HepG2 (cell line): ENCODE results near the gene ELFN1. TPM values are rescaled to one million over a fixed set of nuclear protein-coding genes. Genes with fewer than 3 reads are reported as not detected.

ENCODE experiments used
- ATAC-seq: fragments of 200-7000 bp; cut with Tn5 transposase; 3 replicates; pipeline ENCODE4 v1.9.1; 2020; ENCODE audit warnings: mild to moderate bottlenecking, moderate library complexity
- BruUV-seq: library from RNA; stranded (reverse); fragments of 400-500 nt; replicated peaks from 2 replicates; lab custom pipeline; 2021; lab: Mats Ljungman, UMichigan
- CTCF ChIA-PET: fragments of 300-600 bp; formaldehyde crosslinking; extraction: SDS; loops from one replicate; lab custom pipeline; 2021; ENCODE audit warnings: low total read pairs, inconsistent platforms, low intra/inter-chr PET ratio; lab: Yijun Ruan, JAX
- POLR2A ChIA-PET: fragments of 350-600 bp; sonication (Branson Sonifier 250); formaldehyde crosslinking; loops from one replicate; lab custom pipeline; 2020; ENCODE audit warnings: antibody characterized with exemption, inconsistent platforms; lab: Yijun Ruan, JAX
- DNase-seq: peaks from one replicate; pipeline ENCODE4 v3.0.0-alpha.2; 2015; ENCODE audit warnings: low spot score
- FAIRE-seq: peaks from 3 replicates; lab custom pipeline; 2011; peaks lifted over from hg19 to GRCh38; lab: Jason Lieb, UNC
- H2AFZ ChIP-seq: one replicate; pipeline ENCODE4 v1.6.1; 2011; ENCODE audit warnings: low read length, inconsistent platforms
- H3K27ac ChIP-seq: fragments of 300-600 bp; 3 replicates; pipeline ENCODE4 v1.8.0; 2011; ENCODE audit warnings: mixed run types, mild to moderate bottlenecking, mixed read lengths, low read length, inconsistent platforms; ENCODE audit not compliant: insufficient read depth; ENCODE audit errors: extremely low read length
- H3K27me3 ChIP-seq, 2 experiments: fragments of 200-600 bp in 1 of 2; 2 replicates in 1 of 2; 3 replicates in 1 of 2; pipeline versions ENCODE4 v1.6.0 to v1.8.0; 2011; ENCODE audit warnings: low read length in 2 of 2, mild to moderate bottlenecking in 2 of 2, moderate library complexity in 2 of 2, inconsistent platforms in 1 of 2; ENCODE audit not compliant: insufficient read depth in 2 of 2, control insufficient read depth in 1 of 2
- H3K36me3 ChIP-seq, 2 experiments: fragments of 200-600 bp in 1 of 2; replicated peaks in 1 of 2; 2 replicates in 1 of 2; 3 replicates in 1 of 2; pipeline versions ENCODE4 v1.5.1 to v1.8.0; 2011; ENCODE audit warnings: low read length in 2 of 2, inconsistent platforms in 1 of 2; ENCODE audit not compliant: insufficient read depth in 2 of 2, control insufficient read depth in 1 of 2
- H3K4me1 ChIP-seq: 2 replicates; pipeline ENCODE4 v1.5.1; 2012; ENCODE audit warnings: low read length, inconsistent platforms; ENCODE audit not compliant: insufficient read depth
- H3K4me2 ChIP-seq: 2 replicates; pipeline ENCODE4 v1.6.0; 2011; ENCODE audit warnings: low read depth, low read length, inconsistent platforms
- H3K4me3 ChIP-seq, 3 experiments: fragments of 200-600 bp in 1 of 3; sonication (generic), shearing (Covaris generic) in 1 of 3; replicated peaks in 1 of 3; 2 replicates each; pipeline ENCODE4 v1.5.1; 2011 to 2016; ENCODE audit warnings: low read length in 3 of 3, inconsistent platforms in 2 of 3, low read depth in 2 of 3, mild to moderate bottlenecking in 2 of 3, control low read depth in 1 of 3, mixed read lengths in 1 of 3; ENCODE audit not compliant: insufficient read depth in 1 of 3
- H3K79me2 ChIP-seq: one replicate; pipeline ENCODE4 v1.6.1; 2011; ENCODE audit warnings: low read length, inconsistent platforms; ENCODE audit not compliant: insufficient read depth
- H3K9ac ChIP-seq: 2 replicates; pipeline ENCODE4 v1.6.0; 2011; ENCODE audit warnings: mild to moderate bottlenecking, low read depth, low read length, inconsistent platforms; ENCODE audit not compliant: insufficient read depth
- H3K9me3 ChIP-seq: 2 replicates; pipeline ENCODE4 v1.5.1; 2012; ENCODE audit warnings: mild to moderate bottlenecking, low read length
- H4K20me1 ChIP-seq: 2 replicates; pipeline ENCODE4 v1.6.0; 2011; ENCODE audit warnings: inconsistent platforms, mild to moderate bottlenecking, low read length, moderate library complexity; ENCODE audit not compliant: insufficient read depth
- HNRNPK ChIP-seq: fragments of 200-400 bp; formaldehyde crosslinking; IDR thresholded peaks from 2 replicates; pipeline ENCODE4 v1.6.1; 2018; ENCODE audit warnings: low read length, low read depth, moderate library complexity, mild to moderate bottlenecking; ENCODE audit not compliant: poor library complexity, severe bottlenecking
- NCOR1 ChIP-seq: fragments of 200-600 bp; sonication (generic); IDR thresholded peaks from 2 replicates; pipeline ENCODE4 v1.7.0; 2017; ENCODE audit warnings: antibody characterized with exemption, low read length, borderline replicate concordance
- RFXAP ChIP-seq: sonication (generic); formaldehyde crosslinking; IDR thresholded peaks from 2 replicates; pipeline ENCODE4 v1.4.0; 2020; ENCODE audit warnings: missing genetic modification reagents, borderline replicate concordance
- SALL1 ChIP-seq: sonication (generic); formaldehyde crosslinking; IDR thresholded peaks from 2 replicates; pipeline ENCODE4 v1.8.0; 2022; ENCODE audit warnings: mild to moderate bottlenecking, missing genetic modification reagents
- STAG1 ChIP-seq: sonication (generic); formaldehyde crosslinking; IDR thresholded peaks from 2 replicates; pipeline ENCODE4 v1.4.0; 2020; ENCODE audit warnings: missing genetic modification reagents
- ZBTB7B ChIP-seq: sonication (generic); formaldehyde crosslinking; IDR thresholded peaks from 2 replicates; pipeline ENCODE4 v1.4.0; 2020; ENCODE audit warnings: missing genetic modification reagents
- ZNF337 ChIP-seq: sonication (generic); formaldehyde crosslinking; IDR thresholded peaks from 2 replicates; pipeline ENCODE4 v1.5.1; 2020; ENCODE audit warnings: missing genetic modification reagents, low read depth, mild to moderate bottlenecking, borderline replicate concordance
- ZNF567 ChIP-seq: sonication (generic); formaldehyde crosslinking; IDR thresholded peaks from 2 replicates; pipeline ENCODE4 v1.8.1; 2023; ENCODE audit warnings: mild to moderate bottlenecking, missing genetic modification reagents, borderline replicate concordance
- ZNF747 ChIP-seq: sonication (generic); formaldehyde crosslinking; IDR thresholded peaks from 2 replicates; pipeline ENCODE4 v1.8.1; 2023; ENCODE audit warnings: missing genetic modification reagents, mild to moderate bottlenecking, borderline replicate concordance
- ZNF790 ChIP-seq: sonication (generic); formaldehyde crosslinking; IDR thresholded peaks from 2 replicates; pipeline ENCODE4 v1.8.0; 2022; ENCODE audit warnings: missing genetic modification reagents, mild to moderate bottlenecking, borderline replicate concordance
- WGBS: methylation state at CpG from one replicate; pipeline ENCODE4 v1.1.6; 2017; ENCODE audit warnings: low lambda C conversion rate; 5-methylcytosine and 5-hydroxymethylcytosine counted together
- in situ Hi-C: cut with HindIII; loops from 2 replicates; pipeline ENCODE4 v1.10.0; 2017; ENCODE audit warnings: low pct_unique_long_range_greater_than_20kb; ENCODE audit not compliant: extremely low pct_ligation_motif_present
- intact Hi-C: fragments of 100-400 bp; cut with micrococcal nuclease; formaldehyde crosslinking; loops from one replicate; pipeline ENCODE4 v1.10.0; 2022; ENCODE audit not compliant: unreplicated experiment
- polyA plus RNA-seq, 8 experiments: library from polyadenylated mRNA; depleted of rRNA in 3 of 8; stranded (reverse) in 7 of 8; unstranded in 1 of 8; fragments of >200 nt; fragmentation: Illumina TruSeq in 4 of 8; extraction: Trizol in 4 of 8; gene quantifications; 2 replicates each; pipeline versions ENCODE4 v1.2.1 to v1.2.3, GENCODE V29; 2011 to 2016; ENCODE audit warnings: low read depth in 4 of 8, missing spikeins in 1 of 8, mixed read lengths in 1 of 8; ENCODE audit not compliant: insufficient read depth in 1 of 8
- total RNA-seq, 5 experiments: library from RNA; depleted of rRNA; stranded (reverse); fragments of >200 nt; fragmentation: Illumina TruSeq; extraction: Trizol; gene quantifications; 2 replicates each; pipeline ENCODE4 v1.2.3, GENCODE V29; 2016; ENCODE audit warnings: low read depth in 1 of 5
- TF ChIP-seq, protein P1 (sequence below): sonication (generic); formaldehyde crosslinking; IDR thresholded peaks from 2 replicates; pipeline ENCODE4 v1.4.0; 2020; ENCODE audit warnings: mild to moderate bottlenecking, missing genetic modification reagents, borderline replicate concordance
- TF ChIP-seq, protein P2 (sequence below): IDR thresholded peaks from 2 replicates; pipeline ENCODE4 v1.6.1; 2016; ENCODE audit warnings: mild to moderate bottlenecking, missing biosample characterization, missing genetic modification reagents

The ELFN1 gene
- total and polyA plus RNA-seq, 2 of the 13 experiments (the other 11 are each of a cell fraction or from before 2014, with no cell fraction given), result 0.13 to 0.18 TPM

DNA sequence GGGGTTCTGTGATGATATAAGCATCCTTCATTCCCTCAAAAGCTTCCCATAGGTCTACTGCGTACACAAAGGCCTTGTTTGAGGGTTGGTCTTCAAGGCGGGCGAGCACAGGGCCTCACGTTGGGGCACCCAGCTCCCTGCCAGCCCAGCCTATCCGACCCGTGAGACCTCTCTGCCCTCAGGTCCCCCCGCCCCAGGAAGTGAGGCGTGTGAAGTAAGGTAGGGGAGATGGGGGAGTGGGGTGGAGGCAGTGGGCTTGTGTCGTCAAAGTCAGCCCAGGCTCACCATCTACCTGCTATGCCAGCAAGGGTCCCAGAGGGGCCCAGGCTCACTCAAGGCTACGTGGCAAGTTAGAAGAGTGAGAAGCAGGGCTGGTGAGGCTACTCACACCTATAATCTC is 47.6 kb upstream of the ELFN1 start:
- no peak for FAIRE-seq
- H3K4me3 ChIP-seq, result no peak overlapping the region
- POLR2A ChIA-PET, result no interaction called here
- no peaks in the 10 kb centered on the region for H3K79me2 ChIP-seq
- TF ChIP-seq RFXAP (no peak), STAG1 (CRISPR knock-in tag) (no peak), SALL1 (CRISPR knock-in tag) (no peak), ZNF337 (no peak), HNRNPK (no peak), ZNF567 (no peak), NCOR1 (no peak), ZBTB7B (CRISPR knock-in tag) (no peak), ZNF790 (CRISPR knock-in tag) (no peak), ZNF747 (CRISPR knock-in tag) (no peak)
- TF ChIP-seq, protein P1, sequence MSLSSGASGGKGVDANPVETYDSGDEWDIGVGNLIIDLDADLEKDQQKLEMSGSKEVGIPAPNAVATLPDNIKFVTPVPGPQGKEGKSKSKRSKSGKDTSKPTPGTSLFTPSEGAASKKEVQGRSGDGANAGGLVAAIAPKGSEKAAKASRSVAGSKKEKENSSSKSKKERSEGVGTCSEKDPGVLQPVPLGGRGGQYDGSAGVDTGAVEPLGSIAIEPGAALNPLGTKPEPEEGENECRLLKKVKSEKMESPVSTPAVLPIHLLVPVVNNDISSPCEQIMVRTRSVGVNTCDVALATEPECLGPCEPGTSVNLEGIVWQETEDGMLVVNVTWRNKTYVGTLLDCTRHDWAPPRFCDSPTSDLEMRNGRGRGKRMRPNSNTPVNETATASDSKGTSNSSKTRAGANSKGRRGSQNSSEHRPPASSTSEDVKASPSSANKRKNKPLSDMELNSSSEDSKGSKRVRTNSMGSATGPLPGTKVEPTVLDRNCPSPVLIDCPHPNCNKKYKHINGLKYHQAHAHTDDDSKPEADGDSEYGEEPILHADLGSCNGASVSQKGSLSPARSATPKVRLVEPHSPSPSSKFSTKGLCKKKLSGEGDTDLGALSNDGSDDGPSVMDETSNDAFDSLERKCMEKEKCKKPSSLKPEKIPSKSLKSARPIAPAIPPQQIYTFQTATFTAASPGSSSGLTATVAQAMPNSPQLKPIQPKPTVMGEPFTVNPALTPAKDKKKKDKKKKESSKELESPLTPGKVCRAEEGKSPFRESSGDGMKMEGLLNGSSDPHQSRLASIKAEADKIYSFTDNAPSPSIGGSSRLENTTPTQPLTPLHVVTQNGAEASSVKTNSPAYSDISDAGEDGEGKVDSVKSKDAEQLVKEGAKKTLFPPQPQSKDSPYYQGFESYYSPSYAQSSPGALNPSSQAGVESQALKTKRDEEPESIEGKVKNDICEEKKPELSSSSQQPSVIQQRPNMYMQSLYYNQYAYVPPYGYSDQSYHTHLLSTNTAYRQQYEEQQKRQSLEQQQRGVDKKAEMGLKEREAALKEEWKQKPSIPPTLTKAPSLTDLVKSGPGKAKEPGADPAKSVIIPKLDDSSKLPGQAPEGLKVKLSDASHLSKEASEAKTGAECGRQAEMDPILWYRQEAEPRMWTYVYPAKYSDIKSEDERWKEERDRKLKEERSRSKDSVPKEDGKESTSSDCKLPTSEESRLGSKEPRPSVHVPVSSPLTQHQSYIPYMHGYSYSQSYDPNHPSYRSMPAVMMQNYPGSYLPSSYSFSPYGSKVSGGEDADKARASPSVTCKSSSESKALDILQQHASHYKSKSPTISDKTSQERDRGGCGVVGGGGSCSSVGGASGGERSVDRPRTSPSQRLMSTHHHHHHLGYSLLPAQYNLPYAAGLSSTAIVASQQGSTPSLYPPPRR, result no peak
- TF ChIP-seq, protein P2, sequence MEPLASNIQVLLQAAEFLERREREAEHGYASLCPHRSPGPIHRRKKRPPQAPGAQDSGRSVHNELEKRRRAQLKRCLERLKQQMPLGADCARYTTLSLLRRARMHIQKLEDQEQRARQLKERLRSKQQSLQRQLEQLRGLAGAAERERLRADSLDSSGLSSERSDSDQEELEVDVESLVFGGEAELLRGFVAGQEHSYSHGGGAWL (CRISPR knock-in tag), result no peak
- TF ChIP-seq, all 625 proteins: peak for 0
- no peak overlapping the region for H3K27ac ChIP-seq
- no peaks in the 10 kb centered on the region for H3K36me3 ChIP-seq
- WGBS, result 38% methylated on average over 9 of the region's 10 CpGs
- H3K9me3 ChIP-seq, result no peaks in the 10 kb centered on the region
- DNase-seq (no peak), ATAC-seq (no peak)
- in situ Hi-C loops (no loop called here), intact Hi-C loops (no loop called here)
- H3K4me2 ChIP-seq, result no peak overlapping the region
- H3K4me1 ChIP-seq, result no peaks in the 10 kb centered on the region
- peaks cover 1 to 21% of the 10 kb centered on the region in 2 experiments; a peak in 4 of 5 replicates for H3K27me3 ChIP-seq
- no peak overlapping the region for H2AFZ ChIP-seq
- no peaks in the 10 kb centered on the region for H4K20me1 ChIP-seq
- H3K9ac ChIP-seq, result no peak overlapping the region
- no TSS peak for BruUV-seq
- CTCF ChIA-PET, result no interaction called here
